MM.1S (cell line): Measurements from ENCODE around the gene LRFN2.

Experiments
- DNase-seq: peaks from one replicate; pipeline ENCODE4 v3.0.0-alpha.2; 2015
- H2AFZ ChIP-seq: fragments of 300-600 bp; sonication (generic); 2 replicates; pipeline ENCODE4 v1.6.0; 2016; ENCODE audit warnings: antibody characterized with exemption, low read length
- H3F3A ChIP-seq: fragments of 300-600 bp; sonication (generic); 2 replicates; pipeline ENCODE4 v1.6.1; 2016; ENCODE audit warnings: mild to moderate bottlenecking, antibody characterized with exemption, low read length, moderate library complexity, mixed read lengths; ENCODE audit not compliant: insufficient read depth
- H3K27ac ChIP-seq: fragments of 300-600 bp; sonication (generic); 2 replicates; pipeline ENCODE4 v1.5.1; 2016; ENCODE audit warnings: mild to moderate bottlenecking, low read length
- H3K27me3 ChIP-seq: fragments of 300-600 bp; sonication (generic); replicated peaks from 2 replicates; pipeline ENCODE4 v1.6.0; 2016; ENCODE audit warnings: low read length; ENCODE audit not compliant: insufficient read depth
- H3K36me3 ChIP-seq: fragments of 300-600 bp; sonication (generic); replicated peaks from 2 replicates; pipeline ENCODE4 v1.6.1; 2016; ENCODE audit warnings: mild to moderate bottlenecking, low read length, mixed read lengths; ENCODE audit not compliant: insufficient read depth
- H3K4me1 ChIP-seq: fragments of 300-600 bp; sonication (generic); 2 replicates; pipeline ENCODE4 v1.6.1; 2016; ENCODE audit warnings: low read length, mixed read lengths
- H3K4me2 ChIP-seq: fragments of 300-600 bp; sonication (generic); 2 replicates; pipeline ENCODE4 v1.6.0; 2016; ENCODE audit warnings: low read depth, low read length
- H3K4me3 ChIP-seq: fragments of 300-600 bp; sonication (generic); 2 replicates; pipeline ENCODE4 v1.5.1; 2016; ENCODE audit warnings: low read length, mixed read lengths
- H3K79me2 ChIP-seq: fragments of 300-600 bp; sonication (generic); 2 replicates; pipeline ENCODE4 v1.6.1; 2016; ENCODE audit warnings: mixed run types, low read length, mixed read lengths
- H3K9ac ChIP-seq: fragments of 300-600 bp; sonication (generic); 2 replicates; pipeline ENCODE4 v1.6.1; 2016; ENCODE audit warnings: low read length, mixed read lengths
- H3K9me2 ChIP-seq: fragments of 300-600 bp; sonication (generic); replicated peaks from 2 replicates; pipeline ENCODE4 v1.6.1; 2016; ENCODE audit warnings: mild to moderate bottlenecking, low read length, mixed read lengths; ENCODE audit not compliant: insufficient read depth
- H3K9me3 ChIP-seq: fragments of 300-600 bp; sonication (generic); replicated peaks from 2 replicates; pipeline ENCODE4 v1.6.1; 2016; ENCODE audit warnings: mild to moderate bottlenecking, low read length, mixed read lengths; ENCODE audit not compliant: insufficient read depth
- H4K20me1 ChIP-seq: fragments of 300-600 bp; sonication (generic); 2 replicates; pipeline ENCODE4 v1.6.1; 2016; ENCODE audit warnings: mild to moderate bottlenecking, low read length, moderate library complexity, mixed read lengths; ENCODE audit not compliant: insufficient read depth
- CTCF ChIP-seq: fragments of 300-600 bp; sonication (generic); IDR thresholded peaks from 2 replicates; pipeline ENCODE4 v1.5.1; 2016; ENCODE audit warnings: antibody characterized with exemption, low read length, mixed read lengths
- EZH2 ChIP-seq: fragments of 300-600 bp; sonication (generic); optimal IDR thresholded peaks from 2 replicates; pipeline ENCODE3; 2017; ENCODE audit warnings: low read depth, mild to moderate bottlenecking, antibody characterized with exemption, low read length, mixed read lengths
- EZH2phosphoT487 ChIP-seq: fragments of 300-600 bp; sonication (generic); IDR thresholded peaks from 2 replicates; pipeline ENCODE4 v1.6.1; 2018; ENCODE audit warnings: antibody characterized with exemption, low read length

LRFN2 gene

GRCh38 chr6:40378725-40379074 lies 208.5 kb downstream of the LRFN2 start:
- Histone ChIP-seq H3K9me2 (no peaks in the 10 kb centered on the region), H3K27ac (no peak overlapping the region), H4K20me1 (no peaks in the 10 kb centered on the region), H3K4me1 (no peaks in the 10 kb centered on the region), H3K9me3 (no peaks in the 10 kb centered on the region), H3K9ac (no peak overlapping the region), H3K36me3 (no peaks in the 10 kb centered on the region), H3K4me3 (no peak overlapping the region), H3K27me3 (no peaks in the 10 kb centered on the region), H3K4me2 (no peak overlapping the region), H2AFZ (no peak overlapping the region), H3F3A (no peaks in the 10 kb centered on the region), H3K79me2 (no peaks in the 10 kb centered on the region)
- DNase-seq: no peak
- TF ChIP-seq EZH2: no peak
- no peak for TF ChIP-seq EZH2phosphoT487
- TF ChIP-seq CTCF: no peak

GRCh38 chr6:40378071-40378724 lies 209.0 kb downstream of the LRFN2 start:
- H3K9me3 ChIP-seq: no peaks in the 10 kb centered on the region
- no peak for DNase-seq
- TF ChIP-seq EZH2 (no peak), EZH2phosphoT487 (no peak), CTCF (no peak)
- H3F3A ChIP-seq: no peaks in the 10 kb centered on the region
- no peak overlapping the region for H2AFZ ChIP-seq
- H3K9ac ChIP-seq: no peak overlapping the region
- H3K79me2 ChIP-seq: no peaks in the 10 kb centered on the region
- H3K4me2 ChIP-seq: no peak overlapping the region
- no peak overlapping the region for H3K27ac ChIP-seq
- H3K9me2 ChIP-seq: no peaks in the 10 kb centered on the region
- H3K4me1 ChIP-seq: no peaks in the 10 kb centered on the region
- H3K36me3 ChIP-seq: no peaks in the 10 kb centered on the region
- no peak overlapping the region for H3K4me3 ChIP-seq
- no peaks in the 10 kb centered on the region for H3K27me3 ChIP-seq
- H4K20me1 ChIP-seq: no peaks in the 10 kb centered on the region

GRCh38 chr6:40377173-40377806 lies 209.9 kb downstream of the LRFN2 start:
- Histone ChIP-seq H4K20me1 (no peaks in the 10 kb centered on the region), H3K4me3 (no peak overlapping the region), H3K4me1 (no peaks in the 10 kb centered on the region), H3K79me2 (no peaks in the 10 kb centered on the region), H3K9me3 (no peaks in the 10 kb centered on the region), H3K4me2 (no peak overlapping the region), H3K27me3 (no peaks in the 10 kb centered on the region), H3K36me3 (no peaks in the 10 kb centered on the region), H2AFZ (no peak overlapping the region), H3F3A (no peaks in the 10 kb centered on the region), H3K9me2 (no peaks in the 10 kb centered on the region), H3K9ac (no peak overlapping the region), H3K27ac (no peak overlapping the region)
- DNase-seq: no peak
- TF ChIP-seq CTCF: no peak
